HG02852 (cell line): Measurements from ENCODE around the gene VNN1.
A peak's percentile ranks its signal among the peaks of the same experiment; 100 is the strongest.
"Not testable (repeated sequence)": the region's sequence is repeated elsewhere in the genome, so short reads cannot be mapped to it uniquely, and the experiment has no call there.

Source experiments
- ATAC-seq: cut with Tn5 transposase; IDR thresholded peaks from one replicate; pipeline ENCODE4 v1.9.1; 2021; ENCODE audit warnings: mild to moderate bottlenecking, moderate library complexity; ENCODE audit not compliant: unreplicated experiment

VNN1 gene

GRCh38 chr6:132725947-132726607 lies 12.2 kb upstream of the VNN1 start:
- ATAC-seq, result peak; percentile 91

- no peak for ATAC-seq
Measured at GRCh38 chr6:132725471-132725870, 11.6 kb upstream of the VNN1 start.

- ATAC-seq, result no peak
Measured at GRCh38 chr6:132719736-132720448, 6.0 kb upstream of the VNN1 start.

GRCh38 chr6:132715881-132716637 lies 2.2 kb upstream of the VNN1 start:
- no peak for ATAC-seq

- no peak for ATAC-seq
Measured at GRCh38 chr6:132715204-132715603, 1.3 kb upstream of the VNN1 start.

GRCh38 chr6:132714160-132714559 lies 305 bp upstream of the VNN1 start:
- no peak for ATAC-seq

GRCh38 chr6:132712366-132712765 lies 1.5 kb downstream of the VNN1 start:
- no peak for ATAC-seq

GRCh38 chr6:132708771-132709170 lies 5.1 kb downstream of the VNN1 start:
- ATAC-seq, result no peak

- no peak for ATAC-seq
Measured at GRCh38 chr6:132708002-132708401, 5.9 kb downstream of the VNN1 start.

- not testable (repeated sequence) for ATAC-seq
Measured at GRCh38 chr6:132706756-132707155, 7.1 kb downstream of the VNN1 start.

- ATAC-seq, result no peak
Measured at GRCh38 chr6:132703936-132704335, 9.9 kb downstream of the VNN1 start.

GRCh38 chr6:132698608-132699007 lies 15.2 kb downstream of the VNN1 start:
- ATAC-seq, result peak; percentile 94

GRCh38 chr6:132695773-132696172 lies 18.1 kb downstream of the VNN1 start:
- ATAC-seq, result no peak

GRCh38 chr6:132693478-132693877 lies 20.4 kb downstream of the VNN1 start:
- no peak for ATAC-seq

GRCh38 chr6:132690678-132691077 lies 23.2 kb downstream of the VNN1 start:
- ATAC-seq, result no peak

- ATAC-seq, result no peak
Measured at GRCh38 chr6:132687306-132687705, 26.5 kb downstream of the VNN1 start.

- ATAC-seq, result no peak
Measured at GRCh38 chr6:132686531-132686930, 27.3 kb downstream of the VNN1 start.

- no peak for ATAC-seq
Measured at GRCh38 chr6:132685009-132685408, 28.8 kb downstream of the VNN1 start.

- no peak for ATAC-seq
Measured at GRCh38 chr6:132684272-132684671, 29.6 kb downstream of the VNN1 start.

- ATAC-seq, result no peak
Measured at GRCh38 chr6:132683543-132683942, 30.3 kb downstream of the VNN1 start.

GRCh38 chr6:132679094-132679493 lies 34.8 kb downstream of the VNN1 start:
- peak; percentile 84 for ATAC-seq

GRCh38 chr6:132675749-132676148 lies 38.1 kb downstream of the VNN1 start:
- no peak for ATAC-seq
